Purkinje cell (primary cell): ENCODE results near the gene LRRC58. TPM values are rescaled to one million over a fixed set of nuclear protein-coding genes. Genes with fewer than 3 reads are reported as not detected.

Experiments
- polyA plus RNA-seq: library from polyadenylated mRNA; unstranded; fragments of >200 nt; fragmentation: Nextera tagmentation; gene quantifications from 2 replicates; pipeline ENCODE4 v1.2.1, GENCODE V29; 2014

LRRC58 gene
- polyA plus RNA-seq = 13.0 and 18.4 TPM in 2 replicates

GRCh38 chr3:120348991-120349854 lies at the start of gene LRRC58:
LRRC58 (minus strand) TSS chr3:120349354; CDS start chr3:120349243, 111 bp downstream.

GRCh38 chr3:120284747-120285507 lies 64.2 kb downstream of the LRRC58 start, which contains the start of gene GPR156:
GPR156 (minus strand) TSS chr3:120285222; CDS start chr3:120244098, 41,124 bp downstream.

Other genes with a start within 250 kb of the LRRC58 start
- 0.10 TPM in 1 of 2 replicates, not detected in the other for gene GPR156, start 64.1 kb downstream of the LRRC58 start, polyA plus RNA-seq
- gene FSTL1, start 101.6 kb upstream of the LRRC58 start, polyA plus RNA-seq = 1.7 and 2.1 TPM in 2 replicates
- 1,161 and 1,165 TPM in 2 replicates for gene NDUFB4, start 247.0 kb upstream of the LRRC58 start, polyA plus RNA-seq